Peyer's patch (tissue), 4 donors: ENCODE measurements around the gene PRDM8.
"Not testable (repeated sequence)": the region's sequence is repeated elsewhere in the genome, so short reads cannot be mapped to it uniquely, and the experiment has no call there.

Experiments
- CTCF ChIP-seq, 6 experiments: fragments of 450-650 bp in 4 of 6; fragments of 200-600 bp in 2 of 6; sonication (generic) in 1 of 6; IDR thresholded peaks; one replicate each; pipeline ENCODE4 v1.5.1; 2017 to 2019; ENCODE audit warnings: antibody characterized with exemption in 6 of 6, mild to moderate bottlenecking in 3 of 6, moderate library complexity in 1 of 6
- POLR2A ChIP-seq, 2 donors: fragments of 450-650 bp; IDR thresholded peaks; one replicate each; pipeline ENCODE4 v1.5.1; 2017; ENCODE audit warnings: antibody characterized with exemption in 2 of 2, mild to moderate bottlenecking in 2 of 2, moderate library complexity in 2 of 2

- TF ChIP-seq CTCF, POLR2A (IDR thresholded peaks at IDR 0.05): not testable (repeated sequence)
Measured at GRCh38 chr4:80247484-80247883, 50.2 kb downstream of the PRDM8 start.
